ENCODE data around the gene FAM131A.

DNA sequence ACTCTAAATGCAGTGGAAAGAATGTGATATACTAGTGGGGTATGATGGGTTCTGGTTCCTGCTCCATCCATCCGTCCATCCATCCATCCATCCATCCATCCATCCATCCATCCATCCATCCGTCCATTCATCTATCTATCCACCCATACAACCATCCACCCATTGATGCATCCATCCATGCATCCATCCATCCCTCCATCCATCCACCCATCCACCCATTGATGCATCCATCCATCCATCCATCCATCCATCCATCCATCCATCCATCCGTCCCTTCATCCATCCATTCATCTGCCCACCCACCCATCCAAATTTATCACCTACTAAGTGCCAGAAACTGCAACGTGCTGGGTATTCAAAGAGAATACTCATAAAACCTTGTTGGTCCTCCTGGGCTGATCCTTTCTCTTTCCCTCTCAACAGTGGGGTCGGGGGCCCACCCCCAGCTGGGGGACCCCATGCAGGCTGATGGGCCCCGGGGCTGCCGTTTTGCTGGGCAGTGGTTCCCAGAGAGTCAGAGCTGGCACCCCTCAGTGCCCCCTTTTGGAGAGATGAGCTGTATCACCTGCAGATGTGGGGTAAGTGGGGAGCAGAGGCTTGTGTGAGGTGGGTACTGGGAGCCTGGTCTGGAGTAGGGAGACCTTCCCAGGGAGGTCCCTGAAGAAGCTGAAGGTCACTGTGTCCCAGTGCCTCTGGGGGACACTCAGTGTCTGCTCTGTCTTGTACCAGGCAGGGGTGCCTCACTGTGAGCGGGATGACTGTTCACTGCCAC is 51.0 kb downstream of the FAM131A start:
- no peak for TF ChIP-seq CTCF (IDR thresholded peaks at IDR 0.05; ENCODE audit: low read depth, low read length, missing input control)
- TF ChIP-seq EGR1 (IDR thresholded peaks at IDR 0.05; ENCODE audit: low read depth in 2 of 2): no peak
- TF ChIP-seq GABPA (IDR thresholded peaks at IDR 0.05 in 1 of 2, conservative IDR thresholded peaks at IDR 0.05 in 1 of 2): no peak
- no peak for TF ChIP-seq REST (IDR thresholded peaks at IDR 0.05)
- TF ChIP-seq, protein P1, sequence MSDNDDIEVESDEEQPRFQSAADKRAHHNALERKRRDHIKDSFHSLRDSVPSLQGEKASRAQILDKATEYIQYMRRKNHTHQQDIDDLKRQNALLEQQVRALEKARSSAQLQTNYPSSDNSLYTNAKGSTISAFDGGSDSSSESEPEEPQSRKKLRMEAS (IDR thresholded peaks at IDR 0.05): no peak
- TF ChIP-seq RXRA (IDR thresholded peaks at IDR 0.05): no peak
- no peak for TF ChIP-seq FOXA1 (IDR thresholded peaks at IDR 0.05)
